Stomach (tissue), 9 donors: ENCODE data around the gene PPP1R13L. TPM values are rescaled to one million over a fixed set of nuclear protein-coding genes. Genes with fewer than 3 reads are reported as not detected.
"Not testable (repeated sequence)": the region's sequence is repeated elsewhere in the genome, so short reads cannot be mapped to it uniquely, and the experiment has no call there.

Experiments used
- DNase-seq, 2 donors: peaks; one replicate each; pipeline versions ENCODE4 v3.0.0 to v3.0.0-alpha.2; 2013 to 2019
- H3K27ac ChIP-seq, 5 donors: fragments of 200-600 bp in 4 of 5; sonication (generic) in 4 of 5; one replicate each; pipeline ENCODE4 v1.5.1; 2013 to 2019; ENCODE audit warnings: mild to moderate bottlenecking in 1 of 5, moderate library complexity in 1 of 5
- H3K27me3 ChIP-seq, 3 donors: fragments of 200-600 bp; sonication (generic); one replicate each; pipeline ENCODE4 v1.5.1; 2017 to 2019; ENCODE audit warnings: mixed run types in 1 of 3
- H3K36me3 ChIP-seq, 4 donors: fragments of 200-600 bp; sonication (generic); 1 replicate in 3 of 4; 2 replicates in 1 of 4; pipeline ENCODE4 v1.5.1; 2016 to 2019
- H3K4me1 ChIP-seq, 4 donors: fragments of 200-600 bp; sonication (generic); one replicate each; pipeline ENCODE4 v1.5.1; 2016 to 2019
- H3K4me3 ChIP-seq, 4 donors: fragments of 200-600 bp; sonication (generic) in 3 of 4; one replicate each; pipeline ENCODE4 v1.5.1; 2016 to 2019; ENCODE audit warnings: mild to moderate bottlenecking in 1 of 4
- H3K9me3 ChIP-seq, 4 donors: fragments of 200-600 bp; sonication (generic); one replicate each; pipeline ENCODE4 v1.5.1; 2016 to 2019
- CTCF ChIP-seq, 7 experiments: fragments of 450-650 bp in 4 of 7; fragments of 200-600 bp in 3 of 7; sonication (generic) in 3 of 7; IDR thresholded peaks; one replicate each; pipeline ENCODE4 v1.5.1; 2016 to 2019; ENCODE audit warnings: antibody characterized with exemption in 7 of 7, control low read depth in 2 of 7, mild to moderate bottlenecking in 1 of 7
- EP300 ChIP-seq: sonication (generic); formaldehyde crosslinking; IDR thresholded peaks from one replicate; pipeline ENCODE4 v1.6.1; 2017; ENCODE audit warnings: antibody characterized with exemption
- POLR2A ChIP-seq, 4 donors: fragments of 450-650 bp; IDR thresholded peaks; one replicate each; pipeline ENCODE4 v1.6.1; 2016; ENCODE audit warnings: antibody characterized with exemption in 4 of 4, control low read depth in 2 of 4, mild to moderate bottlenecking in 1 of 4, moderate library complexity in 1 of 4
- POLR2AphosphoS5 ChIP-seq, 3 donors: sonication (generic); formaldehyde crosslinking; IDR thresholded peaks; one replicate each; pipeline ENCODE4 v1.6.1; 2016; ENCODE audit warnings: antibody characterized with exemption in 3 of 3
- WGBS, 5 donors: extraction: QIAGEN DNeasy Blood & Tissue Kit in 3 of 5; methylation state at CpG; one replicate each; pipeline versions ENCODE4 v1.1.5 to v1.1.7; 2013 to 2018; 5-methylcytosine and 5-hydroxymethylcytosine counted together
- intact Hi-C: fragments of 100-400 bp; cut with DNase I; formaldehyde crosslinking; loops from one replicate; pipeline ENCODE4 v1.15.1; 2023; ENCODE audit warnings: low total_unique reads
- polyA plus RNA-seq, 3 donors: library from polyadenylated mRNA; stranded (reverse); fragments of 200-250 nt; gene quantifications; one replicate each; pipeline ENCODE4 v1.2.3, GENCODE V29; 2013
- total RNA-seq, 5 donors: library from RNA; depleted of rRNA; stranded (reverse); fragments of >200 nt; gene quantifications; one replicate each; pipeline versions ENCODE4 v1.1.0 to v1.2.3, GENCODE V29; 2014 to 2016
- donor health status: healthy with polysubstance abuse.
- donor health status: Bipolar disorder and iron deficiency.
- donor health status: healthy.

The PPP1R13L gene
- total and polyA plus RNA-seq, 8 donors: 2.4 to 120 (median 19.9) TPM

GRCh38 chr19:45339629-45340028 is 65.2 kb downstream of the PPP1R13L start:
- H3K4me3 ChIP-seq: no peak overlapping the region
- WGBS, 5 donors: 68 to 85% (median 74%) methylated on average over 6 of the region's 6 CpGs
- H3K4me1 ChIP-seq: peaks cover 10 to 18% (median 14%) of the 10 kb centered on the region in 4 donors
- no peak for TF ChIP-seq EP300
- TF ChIP-seq CTCF (IDR thresholded peaks at IDR 0.05): no peak
- no peak for TF ChIP-seq POLR2A (IDR thresholded peaks at IDR 0.05)
- TF ChIP-seq POLR2AphosphoS5 (IDR thresholded peaks at IDR 0.05): no peak
- DNase-seq: no peak
- intact Hi-C loops: no loop called here
- H3K36me3 ChIP-seq: no peaks in the 10 kb centered on the region
- no peak overlapping the region for H3K27ac ChIP-seq
- H3K27me3 ChIP-seq: peaks cover 0 to 63% (median 15%) of the 10 kb centered on the region in 3 donors
- H3K9me3 ChIP-seq: no peaks in the 10 kb centered on the region

- H3K27ac ChIP-seq: no peak overlapping the region
- 53 to 63% (median 59%) methylated on average over 11 of the region's 11 CpGs for WGBS, 5 donors
- DNase-seq: no peak
- peaks cover 10 to 18% (median 14%) of the 10 kb centered on the region in 4 donors for H3K4me1 ChIP-seq
- H3K36me3 ChIP-seq: no peaks in the 10 kb centered on the region
- H3K9me3 ChIP-seq: no peaks in the 10 kb centered on the region
- H3K4me3 ChIP-seq: no peak overlapping the region
- H3K27me3 ChIP-seq: peaks cover 0 to 45% (median 14%) of the 10 kb centered on the region in 3 donors
- TF ChIP-seq POLR2A (IDR thresholded peaks at IDR 0.05) (no peak), EP300 (no peak), CTCF (IDR thresholded peaks at IDR 0.05) (no peak), POLR2AphosphoS5 (IDR thresholded peaks at IDR 0.05) (no peak)
- intact Hi-C loops: no loop called here
Measured at GRCh38 chr19:45336696-45337251, 68.1 kb downstream of the PPP1R13L start.

- H3K36me3 ChIP-seq, intact Hi-C loops, H3K9me3 ChIP-seq, DNase-seq, H3K27ac ChIP-seq, H3K4me3 ChIP-seq, H3K4me1 ChIP-seq: not testable (repeated sequence)
- H3K27me3 ChIP-seq: peaks cover 0 to 26% (median 1%) of the 10 kb centered on the region in 3 donors
- 85 to 95% (median 93%) methylated on average over 4 of the region's 4 CpGs for WGBS, 5 donors
Measured at GRCh38 chr19:45334881-45335280, 70.0 kb downstream of the PPP1R13L start.

- intact Hi-C loops: no loop called here
- Histone ChIP-seq H3K4me3 (no peak overlapping the region), H3K36me3 (no peaks in the 10 kb centered on the region), H3K9me3 (no peaks in the 10 kb centered on the region), H3K4me1 (peaks cover 0 to 5% (median 2%) of the 10 kb centered on the region in 4 donors), H3K27ac (no peak overlapping the region), H3K27me3 (peaks cover 0 to 16% (median 0%) of the 10 kb centered on the region in 3 donors)
- TF ChIP-seq CTCF (IDR thresholded peaks at IDR 0.05): no peak
- TF ChIP-seq POLR2AphosphoS5 (IDR thresholded peaks at IDR 0.05): no peak
- TF ChIP-seq EP300: no peak
- TF ChIP-seq POLR2A (IDR thresholded peaks at IDR 0.05): no peak
- 80 to 85% (median 83%) methylated on average over 10 of the region's 10 CpGs for WGBS, 5 donors
- no peak for DNase-seq
Measured at GRCh38 chr19:45333609-45334303, 71.1 kb downstream of the PPP1R13L start.

GRCh38 chr19:45331411-45331810 is 73.5 kb downstream of the PPP1R13L start:
- Histone ChIP-seq H3K27ac (no peak overlapping the region), H3K4me1 (peaks cover 0 to 4% (median 2%) of the 10 kb centered on the region in 4 donors), H3K36me3 (no peaks in the 10 kb centered on the region), H3K9me3 (no peaks in the 10 kb centered on the region), H3K27me3 (peaks cover 0 to 4% (median 0%) of the 10 kb centered on the region in 3 donors), H3K4me3 (no peak overlapping the region)
- 67 to 93% (median 84%) methylated on average over 3 to 7 of the region's 7 CpGs for WGBS, 5 donors
- no peak for DNase-seq
- TF ChIP-seq EP300: no peak
- no peak for TF ChIP-seq CTCF (IDR thresholded peaks at IDR 0.05)
- TF ChIP-seq POLR2AphosphoS5 (IDR thresholded peaks at IDR 0.05): no peak
- no peak for TF ChIP-seq POLR2A (IDR thresholded peaks at IDR 0.05)
- intact Hi-C loops: no loop called here
